Transverse colon (tissue), 4 donors: Measurements from ENCODE around the gene DELE1. TPM values are rescaled to one million over a fixed set of nuclear protein-coding genes. Genes with fewer than 3 reads are reported as not detected.

Experiments used
- DNase-seq: peaks from one replicate; pipeline ENCODE4 v3.0.0-alpha.2; 2019
- H3K27ac ChIP-seq, 4 donors: fragments of 200-600 bp; sonication (generic); 2 replicates each; pipeline ENCODE4 v1.5.1; 2016 to 2018; ENCODE audit warnings: inconsistent platforms in 4 of 4
- H3K27me3 ChIP-seq: fragments of 200-600 bp; sonication (generic); 2 replicates; pipeline ENCODE4 v1.5.1; 2017; ENCODE audit warnings: inconsistent platforms
- H3K36me3 ChIP-seq, 4 donors: fragments of 200-600 bp; sonication (generic); 2 replicates each; pipeline ENCODE4 v1.5.1; 2017 to 2019; ENCODE audit warnings: inconsistent platforms in 4 of 4
- H3K4me1 ChIP-seq, 4 donors: fragments of 200-600 bp; sonication (generic); 2 replicates each; pipeline ENCODE4 v1.5.1; 2017 to 2020; ENCODE audit warnings: inconsistent platforms in 4 of 4
- H3K4me3 ChIP-seq, 4 donors: fragments of 200-600 bp; sonication (generic); 1 replicate in 1 of 4; 2 replicates in 3 of 4; pipeline versions ENCODE4 v1.5.1 to v1.6.1; 2017 to 2019; ENCODE audit warnings: inconsistent platforms in 4 of 4
- H3K9me3 ChIP-seq, 2 donors: fragments of 200-600 bp; sonication (generic); 2 replicates each; pipeline ENCODE4 v1.5.1; 2017 to 2019; ENCODE audit warnings: inconsistent platforms in 2 of 2
- EP300 ChIP-seq: sonication (generic); formaldehyde crosslinking; IDR thresholded peaks from one replicate; pipeline ENCODE4 v1.6.1; 2017; ENCODE audit warnings: antibody characterized with exemption, low read depth
- POLR2A ChIP-seq: fragments of 450-650 bp; IDR thresholded peaks from one replicate; pipeline ENCODE4 v1.6.1; 2016; ENCODE audit warnings: antibody characterized with exemption, mild to moderate bottlenecking, moderate library complexity
- POLR2AphosphoS5 ChIP-seq, 3 donors: sonication (generic); formaldehyde crosslinking; IDR thresholded peaks; one replicate each; pipeline ENCODE4 v1.6.1; 2016; ENCODE audit warnings: antibody characterized with exemption in 3 of 3
- WGBS, 2 donors: methylation state at CpG; one replicate each; pipeline ENCODE4 v1.1.5; 2018; ENCODE audit warnings: low coverage in 1 of 2; 5-methylcytosine and 5-hydroxymethylcytosine counted together
- in situ Hi-C, 4 donors: fragments of 200-750 bp; cut with MboI; loops; one replicate each; pipeline versions ENCODE4 v1.15.0 to v1.15.1; 2017; ENCODE audit warnings: low sequenced_read_pairs in 3 of 4, low pct_ligation_motif_present in 1 of 4, low pct_unique_long_range_greater_than_20kb in 1 of 4
- intact Hi-C: fragments of 100-400 bp; cut with DNase I; formaldehyde crosslinking; loops from one replicate; pipeline ENCODE4 v1.15.1; 2023; ENCODE audit warnings: low total_unique reads
- total RNA-seq, 4 donors: library from RNA; depleted of rRNA; stranded (reverse); fragments of >200 nt; gene quantifications; one replicate each; pipeline ENCODE4 v1.1.0, GENCODE V29; 2016
- TF ChIP-seq, protein P1 (sequence below), 5 experiments: fragments of 200-600 bp in 3 of 5; fragments of 450-650 bp in 2 of 5; sonication (generic) in 3 of 5; IDR thresholded peaks; 1 replicate in 2 of 5; 2 replicates in 3 of 5; pipeline ENCODE4 v1.5.1; 2016 to 2017; ENCODE audit warnings: antibody characterized with exemption in 5 of 5, inconsistent platforms in 3 of 5, mild to moderate bottlenecking in 2 of 5, moderate library complexity in 1 of 5

The DELE1 gene
- total RNA-seq, 4 donors from 2014 or later, result 92.6 to 270 (median 126) TPM

DNA sequence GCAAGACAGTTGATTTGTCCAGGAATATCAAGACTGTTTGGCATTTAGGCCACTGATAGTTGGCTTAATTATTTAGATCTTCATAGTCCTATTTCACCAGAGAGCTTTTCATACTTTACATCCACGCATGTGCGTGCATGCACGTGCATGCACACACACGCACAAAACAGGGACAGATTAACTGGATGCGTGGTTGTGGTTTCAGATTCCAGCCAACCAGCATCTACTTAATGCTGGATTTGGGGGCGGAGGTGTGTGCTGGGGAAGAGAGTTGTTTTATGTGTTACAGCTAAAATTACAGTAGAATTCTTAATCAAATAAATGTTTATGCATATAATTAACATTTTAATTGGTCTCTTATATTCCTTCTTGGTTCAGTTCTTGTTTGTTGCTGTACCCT, 52.5 kb downstream of the DELE1 start:
- no peaks in the 10 kb centered on the region for H3K27me3 ChIP-seq
- H3K36me3 ChIP-seq, result peaks cover 0 to 51% (median 15%) of the 10 kb centered on the region in 4 donors
- H3K9me3 ChIP-seq, result no peaks in the 10 kb centered on the region
- no peak overlapping the region for H3K4me3 ChIP-seq
- WGBS, 2 donors, result 95% methylated on average over 6 of the region's 6 CpGs
- TF ChIP-seq POLR2A, result no peak
- TF ChIP-seq, protein P1, sequence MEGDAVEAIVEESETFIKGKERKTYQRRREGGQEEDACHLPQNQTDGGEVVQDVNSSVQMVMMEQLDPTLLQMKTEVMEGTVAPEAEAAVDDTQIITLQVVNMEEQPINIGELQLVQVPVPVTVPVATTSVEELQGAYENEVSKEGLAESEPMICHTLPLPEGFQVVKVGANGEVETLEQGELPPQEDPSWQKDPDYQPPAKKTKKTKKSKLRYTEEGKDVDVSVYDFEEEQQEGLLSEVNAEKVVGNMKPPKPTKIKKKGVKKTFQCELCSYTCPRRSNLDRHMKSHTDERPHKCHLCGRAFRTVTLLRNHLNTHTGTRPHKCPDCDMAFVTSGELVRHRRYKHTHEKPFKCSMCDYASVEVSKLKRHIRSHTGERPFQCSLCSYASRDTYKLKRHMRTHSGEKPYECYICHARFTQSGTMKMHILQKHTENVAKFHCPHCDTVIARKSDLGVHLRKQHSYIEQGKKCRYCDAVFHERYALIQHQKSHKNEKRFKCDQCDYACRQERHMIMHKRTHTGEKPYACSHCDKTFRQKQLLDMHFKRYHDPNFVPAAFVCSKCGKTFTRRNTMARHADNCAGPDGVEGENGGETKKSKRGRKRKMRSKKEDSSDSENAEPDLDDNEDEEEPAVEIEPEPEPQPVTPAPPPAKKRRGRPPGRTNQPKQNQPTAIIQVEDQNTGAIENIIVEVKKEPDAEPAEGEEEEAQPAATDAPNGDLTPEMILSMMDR (IDR thresholded peaks at IDR 0.05), result no peak
- TF ChIP-seq POLR2AphosphoS5 (IDR thresholded peaks at IDR 0.05), result no peak
- TF ChIP-seq EP300, result no peak
- H3K4me1 ChIP-seq, result peaks cover 0 to 28% (median 5%) of the 10 kb centered on the region in 4 donors
- intact Hi-C loops, result loop anchor here (5.0 kb wide), 1 partner anchor 81 kb away; no protein-coding TSS in a partner anchor
- H3K27ac ChIP-seq, result no peak overlapping the region
- no peak for DNase-seq
- in situ Hi-C loops, result no loop called here

DNA sequence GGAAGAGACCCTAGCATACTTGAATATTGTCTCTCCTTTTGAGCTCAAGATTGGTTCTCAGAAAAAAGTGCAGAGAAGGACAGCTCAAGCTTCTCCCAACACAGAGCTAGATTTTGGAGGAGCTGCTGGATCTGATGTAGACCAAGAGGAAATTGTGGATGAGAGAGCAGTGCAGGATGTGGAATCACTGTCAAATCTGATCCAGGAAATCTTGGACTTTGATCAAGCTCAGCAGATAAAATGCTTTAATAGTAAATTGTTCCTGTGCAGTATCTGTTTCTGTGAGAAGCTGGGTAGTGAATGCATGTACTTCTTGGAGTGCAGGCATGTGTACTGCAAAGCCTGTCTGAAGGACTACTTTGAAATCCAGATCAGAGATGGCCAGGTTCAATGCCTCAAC, 54.7 kb downstream of the DELE1 start:
- in situ Hi-C loops (no loop called here), intact Hi-C loops (loop anchor here (5.0 kb wide), 1 partner anchor 79 kb away; no protein-coding TSS in a partner anchor)
- Histone ChIP-seq H3K36me3 (peaks cover 0 to 70% (median 24%) of the 10 kb centered on the region in 4 donors), H3K27me3 (no peaks in the 10 kb centered on the region), H3K4me3 (no peak overlapping the region), H3K9me3 (no peaks in the 10 kb centered on the region), H3K4me1 (peaks cover 0 to 25% (median 5%) of the 10 kb centered on the region in 4 donors), H3K27ac (no peak overlapping the region)
- no peak for DNase-seq
- TF ChIP-seq POLR2AphosphoS5 (IDR thresholded peaks at IDR 0.05) (no peak), EP300 (no peak), POLR2A (no peak)

DNA sequence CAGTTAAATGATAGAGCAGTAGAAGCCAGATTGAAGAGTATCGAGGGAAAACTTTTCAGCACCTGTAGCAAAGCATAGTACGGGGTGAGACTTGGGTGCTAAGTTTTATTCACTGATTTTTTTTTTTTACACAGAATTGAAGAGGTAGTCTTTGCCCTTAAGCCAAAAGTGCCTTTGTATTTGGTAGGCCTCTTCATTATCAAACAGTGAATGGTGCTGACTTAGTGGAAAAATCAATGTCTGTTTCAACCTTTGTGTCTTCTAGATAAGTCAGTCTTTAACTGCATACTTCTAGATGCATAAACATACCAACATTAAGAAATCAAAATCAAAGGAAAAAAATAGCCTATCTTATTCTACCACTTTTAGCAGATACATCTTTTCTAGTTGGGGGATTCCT, 59.0 kb downstream of the DELE1 start:
- H3K9me3 ChIP-seq, result no peaks in the 10 kb centered on the region
- no peak overlapping the region for H3K27ac ChIP-seq
- H3K27me3 ChIP-seq, result no peaks in the 10 kb centered on the region
- peaks cover 0 to 87% (median 34%) of the 10 kb centered on the region in 4 donors for H3K36me3 ChIP-seq
- H3K4me3 ChIP-seq, result no peak overlapping the region
- intact Hi-C loops (no loop called here), in situ Hi-C loops (no loop called here)
- peaks cover 0 to 10% (median 0%) of the 10 kb centered on the region in 4 donors for H3K4me1 ChIP-seq
- TF ChIP-seq POLR2AphosphoS5 (IDR thresholded peaks at IDR 0.05), result no peak
- no peak for TF ChIP-seq POLR2A
- TF ChIP-seq, protein P1 (IDR thresholded peaks at IDR 0.05), result no peak
- TF ChIP-seq EP300, result no peak
- DNase-seq, result no peak
- WGBS, 2 donors, result 50 to 68% methylated on average over 2 of the region's 2 CpGs

DNA sequence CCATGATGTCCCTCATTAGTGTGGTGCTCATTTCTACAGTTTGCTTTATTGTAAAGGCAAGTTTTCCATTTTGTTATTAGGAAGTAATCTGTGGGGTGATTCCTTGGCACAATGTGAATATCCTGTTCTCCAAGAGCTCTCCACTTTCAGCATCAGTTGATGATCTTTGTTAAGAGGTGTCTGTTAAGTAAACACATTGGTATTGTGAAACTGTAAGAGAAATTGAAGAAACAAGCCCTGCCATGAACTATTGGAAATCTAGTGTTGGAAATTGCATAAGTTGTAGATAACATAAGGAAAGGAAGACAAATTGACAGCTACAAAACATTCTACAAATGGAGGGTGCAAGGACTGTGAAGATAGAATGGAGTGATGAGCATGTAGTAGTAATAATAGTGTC, 62.4 kb downstream of the DELE1 start:
- H3K27ac ChIP-seq, result no peak overlapping the region
- DNase-seq, result no peak
- H3K36me3 ChIP-seq, result peaks cover 0 to 89% (median 34%) of the 10 kb centered on the region in 4 donors
- in situ Hi-C loops (no loop called here), intact Hi-C loops (no loop called here)
- no peaks in the 10 kb centered on the region for H3K27me3 ChIP-seq
- no peaks in the 10 kb centered on the region for H3K9me3 ChIP-seq
- no peaks in the 10 kb centered on the region for H3K4me1 ChIP-seq
- no peak for TF ChIP-seq POLR2AphosphoS5 (IDR thresholded peaks at IDR 0.05)
- TF ChIP-seq, protein P1 (IDR thresholded peaks at IDR 0.05), result no peak
- no peak for TF ChIP-seq POLR2A
- no peak for TF ChIP-seq EP300
- H3K4me3 ChIP-seq, result no peak overlapping the region

DNA sequence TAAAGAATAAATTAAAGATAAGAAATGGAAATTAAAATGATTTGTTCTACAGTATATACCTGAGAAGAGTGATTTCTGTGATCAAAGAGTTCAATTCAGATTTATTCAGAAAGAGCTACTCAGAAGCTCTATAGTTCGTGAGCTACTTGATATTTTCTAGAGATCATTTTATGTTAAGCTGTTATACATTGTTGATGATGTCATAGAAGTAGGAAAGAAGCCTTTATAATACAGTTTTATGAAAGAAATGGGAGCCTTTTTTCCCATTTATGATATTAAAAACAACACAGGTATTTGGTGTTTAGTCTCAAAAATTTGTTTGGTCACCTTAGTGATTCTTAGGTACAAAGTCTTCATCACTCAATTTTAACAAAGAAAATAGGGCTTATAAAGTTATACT, 66.0 kb downstream of the DELE1 start:
- no peak for DNase-seq
- intact Hi-C loops (no loop called here), in situ Hi-C loops (loop anchor here in 1 of 4 donors (10.0 kb wide), 1 partner anchor 145 kb away; no protein-coding TSS in a partner anchor)
- Histone ChIP-seq H3K4me3 (no peak overlapping the region), H3K4me1 (no peaks in the 10 kb centered on the region), H3K27me3 (no peaks in the 10 kb centered on the region), H3K27ac (no peak overlapping the region), H3K9me3 (no peaks in the 10 kb centered on the region), H3K36me3 (peaks cover 0 to 60% (median 24%) of the 10 kb centered on the region in 4 donors)
- 0 to 59% methylated on average over 1 of the region's 1 CpG for WGBS, 2 donors
- TF ChIP-seq POLR2AphosphoS5 (IDR thresholded peaks at IDR 0.05), result no peak
- TF ChIP-seq, protein P1 (IDR thresholded peaks at IDR 0.05), result no peak
- no peak for TF ChIP-seq EP300
- no peak for TF ChIP-seq POLR2A
